Vagina (tissue), 2 donors: ENCODE results near the gene ARHGEF4. TPM values are rescaled to one million over a fixed set of nuclear protein-coding genes. Genes with fewer than 3 reads are reported as not detected.

Source experiments
- DNase-seq, 2 donors: peaks; one replicate each; pipeline ENCODE4 v3.0.0-alpha.2; 2017; ENCODE audit errors: extremely low spot score in 2 of 2
- H3K27ac ChIP-seq: fragments of 200-600 bp; sonication (generic); one replicate; pipeline ENCODE4 v1.5.1; 2019
- H3K27me3 ChIP-seq: fragments of 200-600 bp; sonication (generic); one replicate; pipeline ENCODE4 v1.5.1; 2019
- H3K36me3 ChIP-seq, 2 donors: fragments of 200-600 bp; sonication (generic); one replicate each; pipeline ENCODE4 v1.5.1; 2017 to 2019
- H3K4me1 ChIP-seq: fragments of 200-600 bp; sonication (generic); one replicate; pipeline ENCODE4 v1.5.1; 2019
- H3K4me3 ChIP-seq, 2 donors: fragments of 200-600 bp; sonication (generic); 1 replicate in 1 of 2; 2 replicates in 1 of 2; pipeline ENCODE4 v1.5.1; 2016 to 2019
- H3K9me3 ChIP-seq: fragments of 200-600 bp; sonication (generic); one replicate; pipeline ENCODE4 v1.5.1; 2019
- CTCF ChIP-seq, 3 experiments: fragments of 450-650 bp in 2 of 3; fragments of 200-600 bp in 1 of 3; sonication (generic) in 1 of 3; IDR thresholded peaks; one replicate each; pipeline ENCODE4 v1.5.1; 2017 to 2019; ENCODE audit warnings: antibody characterized with exemption in 3 of 3, mild to moderate bottlenecking in 2 of 3, moderate library complexity in 2 of 3
- POLR2A ChIP-seq, 2 donors: fragments of 450-650 bp; IDR thresholded peaks; one replicate each; pipeline ENCODE4 v1.6.1; 2017; ENCODE audit warnings: antibody characterized with exemption in 2 of 2, mild to moderate bottlenecking in 2 of 2, moderate library complexity in 2 of 2
- POLR2AphosphoS5 ChIP-seq, 2 donors: sonication (generic); formaldehyde crosslinking; IDR thresholded peaks; one replicate each; pipeline ENCODE4 v1.9.0; 2017; ENCODE audit warnings: antibody characterized with exemption in 2 of 2, mild to moderate bottlenecking in 2 of 2, low read depth in 1 of 2; ENCODE audit not compliant: insufficient read depth in 1 of 2
- intact Hi-C: fragments of 100-400 bp; cut with DNase I; formaldehyde crosslinking; loops from one replicate; pipeline ENCODE4 v1.15.1; 2023
- total RNA-seq: library from RNA; depleted of rRNA; stranded (reverse); fragments of >200 nt; gene quantifications from one replicate; pipeline ENCODE4 v1.2.3, GENCODE V29; 2016

The ARHGEF4 gene
- total RNA-seq, 1 donor from 2014 or later = 116 TPM

- peak in 1 of 2 donors; percentile 65 for DNase-seq
- no peaks in the 10 kb centered on the region for H3K36me3 ChIP-seq
- no peaks in the 10 kb centered on the region for H3K4me1 ChIP-seq
- TF ChIP-seq CTCF (IDR thresholded peaks at IDR 0.05) = no peak
- TF ChIP-seq POLR2A (IDR thresholded peaks at IDR 0.05) = no peak
- TF ChIP-seq POLR2AphosphoS5 (IDR thresholded peaks at IDR 0.05; ENCODE audit: insufficient read depth in 1 of 2, low read depth in 1 of 2) = no peak
- no peak overlapping the region for H3K27ac ChIP-seq
- H3K9me3 ChIP-seq = no peaks in the 10 kb centered on the region
- H3K27me3 ChIP-seq = no peaks in the 10 kb centered on the region
- H3K4me3 ChIP-seq = no peak overlapping the region
- intact Hi-C loops = no loop called here
Observed at GRCh38 chr2:130930740-130931659, 94.3 kb downstream of the ARHGEF4 start.

GRCh38 chr2:130933501-130933900 is 96.8 kb downstream of the ARHGEF4 start:
- Histone ChIP-seq H3K27ac (no peak overlapping the region), H3K9me3 (no peaks in the 10 kb centered on the region), H3K36me3 (no peaks in the 10 kb centered on the region), H3K4me3 (no peak overlapping the region), H3K4me1 (no peaks in the 10 kb centered on the region), H3K27me3 (no peaks in the 10 kb centered on the region)
- DNase-seq = no peak
- TF ChIP-seq CTCF (IDR thresholded peaks at IDR 0.05) (no peak), POLR2A (IDR thresholded peaks at IDR 0.05) (no peak), POLR2AphosphoS5 (IDR thresholded peaks at IDR 0.05; ENCODE audit: insufficient read depth in 1 of 2, low read depth in 1 of 2) (no peak)
- intact Hi-C loops = no loop called here

- Histone ChIP-seq H3K36me3 (no peaks in the 10 kb centered on the region), H3K27me3 (no peaks in the 10 kb centered on the region), H3K9me3 (no peaks in the 10 kb centered on the region), H3K4me3 (no peak overlapping the region), H3K4me1 (no peaks in the 10 kb centered on the region), H3K27ac (no peak overlapping the region)
- intact Hi-C loops = no loop called here
- no peak for DNase-seq
- no peak for TF ChIP-seq CTCF (IDR thresholded peaks at IDR 0.05)
- TF ChIP-seq POLR2AphosphoS5 (IDR thresholded peaks at IDR 0.05; ENCODE audit: insufficient read depth in 1 of 2, low read depth in 1 of 2) = no peak
- TF ChIP-seq POLR2A (IDR thresholded peaks at IDR 0.05) = no peak
Observed at GRCh38 chr2:130936451-130936850, 99.7 kb downstream of the ARHGEF4 start.

GRCh38 chr2:130947967-130948366 is 111.3 kb downstream of the ARHGEF4 start:
- no peak for DNase-seq
- Histone ChIP-seq H3K27me3 (no peaks in the 10 kb centered on the region), H3K4me1 (no peaks in the 10 kb centered on the region), H3K9me3 (peaks cover 6% of the 10 kb centered on the region), H3K36me3 (no peaks in the 10 kb centered on the region), H3K4me3 (no peak overlapping the region), H3K27ac (no peak overlapping the region)
- TF ChIP-seq POLR2AphosphoS5 (IDR thresholded peaks at IDR 0.05; ENCODE audit: insufficient read depth in 1 of 2, low read depth in 1 of 2) = no peak
- no peak for TF ChIP-seq CTCF (IDR thresholded peaks at IDR 0.05)
- no peak for TF ChIP-seq POLR2A (IDR thresholded peaks at IDR 0.05)
- intact Hi-C loops = no loop called here

GRCh38 chr2:130949954-130950353 is 113.2 kb downstream of the ARHGEF4 start:
- no peak overlapping the region for H3K4me3 ChIP-seq
- H3K4me1 ChIP-seq = no peaks in the 10 kb centered on the region
- no peak for TF ChIP-seq CTCF (IDR thresholded peaks at IDR 0.05)
- TF ChIP-seq POLR2A (IDR thresholded peaks at IDR 0.05) = no peak
- TF ChIP-seq POLR2AphosphoS5 (IDR thresholded peaks at IDR 0.05; ENCODE audit: insufficient read depth in 1 of 2, low read depth in 1 of 2) = no peak
- H3K27me3 ChIP-seq = no peaks in the 10 kb centered on the region
- no peaks in the 10 kb centered on the region for H3K36me3 ChIP-seq
- intact Hi-C loops = no loop called here
- no peaks in the 10 kb centered on the region for H3K9me3 ChIP-seq
- no peak overlapping the region for H3K27ac ChIP-seq
- no peak for DNase-seq
